ENCODE results near the gene DDN. TPM values are rescaled to one million over a fixed set of nuclear protein-coding genes. Genes with fewer than 3 reads are reported as not detected.

DDN gene
- total RNA-seq, 1 donor from 2014 or later = 0.44 TPM

GRCh38 chr12:48965298-48965838 is 33.8 kb downstream of the DDN start:
- Mint-ChIP-seq H3K27me3 (peaks cover 7% of the 10 kb centered on the region), H3K36me3 (ENCODE audit: low read depth) (no peaks in the 10 kb centered on the region), H3K4me3 (no peak overlapping the region), H3K9me3 (no peaks in the 10 kb centered on the region), H3K27ac (no peak overlapping the region), H3K4me1 (peaks cover 21% of the 10 kb centered on the region)
- ChIA-PET POLR2A (no interaction called here), CTCF (interaction anchor here (1.6 kb wide), 1 partner anchor 12 kb away, joined by 8 read pairs; the partner anchor contains the start of gene WNT1)
- DNase-seq (no peak), ATAC-seq (ENCODE audit: low read depth) (no peak)
- no peak for TF ChIP-seq CTCF (IDR thresholded peaks at IDR 0.05)
- intact Hi-C loops (cut with micrococcal nuclease) = no loop called here

- H3K4me1 Mint-ChIP-seq = peaks cover 17% of the 10 kb centered on the region
- intact Hi-C loops (cut with micrococcal nuclease) = no loop called here
- peaks cover 8% of the 10 kb centered on the region for H3K27me3 Mint-ChIP-seq
- no peak for DNase-seq
- H3K9me3 Mint-ChIP-seq = no peaks in the 10 kb centered on the region
- no peak for TF ChIP-seq CTCF (IDR thresholded peaks at IDR 0.05)
- POLR2A ChIA-PET = interaction anchor here (1.5 kb wide), 1 partner anchor 16 kb away, joined by 4 read pairs; the partner anchor contains the start of gene WNT1
- CTCF ChIA-PET = no interaction called here
- H3K4me3 Mint-ChIP-seq = no peak overlapping the region
- H3K36me3 Mint-ChIP-seq (ENCODE audit: low read depth) = peaks cover 6% of the 10 kb centered on the region
- ATAC-seq (ENCODE audit: low read depth) = no peak
- H3K27ac Mint-ChIP-seq = no peak overlapping the region
Measured at GRCh38 chr12:48961801-48962200, 37.4 kb downstream of the DDN start.

GRCh38 chr12:48961331-48961730 is 37.8 kb downstream of the DDN start:
- no peak for DNase-seq
- Mint-ChIP-seq H3K4me3 (no peak overlapping the region), H3K9me3 (no peaks in the 10 kb centered on the region), H3K27me3 (peaks cover 8% of the 10 kb centered on the region), H3K27ac (no peak overlapping the region), H3K4me1 (peaks cover 20% of the 10 kb centered on the region), H3K36me3 (ENCODE audit: low read depth) (peaks cover 10% of the 10 kb centered on the region)
- ChIA-PET POLR2A (interaction anchor here (1.5 kb wide), 1 partner anchor 17 kb away, joined by 4 read pairs; the partner anchor contains the start of gene WNT1), CTCF (no interaction called here)
- ATAC-seq (ENCODE audit: low read depth) = no peak
- intact Hi-C loops (cut with micrococcal nuclease) = no loop called here
- TF ChIP-seq CTCF (IDR thresholded peaks at IDR 0.05) = no peak

GRCh38 chr12:48960834-48961233 is 38.3 kb downstream of the DDN start:
- intact Hi-C loops (cut with micrococcal nuclease) = no loop called here
- CTCF ChIA-PET = no interaction called here
- no peak for TF ChIP-seq CTCF (IDR thresholded peaks at IDR 0.05)
- Mint-ChIP-seq H3K27me3 (peaks cover 8% of the 10 kb centered on the region), H3K4me3 (no peak overlapping the region), H3K4me1 (peaks cover 25% of the 10 kb centered on the region), H3K36me3 (ENCODE audit: low read depth) (peaks cover 12% of the 10 kb centered on the region), H3K27ac (no peak overlapping the region), H3K9me3 (no peaks in the 10 kb centered on the region)
- ATAC-seq (ENCODE audit: low read depth) = no peak
- POLR2A ChIA-PET = interaction anchor here (1.5 kb wide), 1 partner anchor 17 kb away, joined by 4 read pairs; the partner anchor contains the start of gene WNT1
- DNase-seq = no peak

- intact Hi-C loops (cut with micrococcal nuclease) = loop anchor here (10.0 kb wide), 1 partner anchor 243 kb away; the partner anchor contains the start of gene CCNT1
- Mint-ChIP-seq H3K4me3 (peak overlapping the region; percentile 99), H3K36me3 (ENCODE audit: low read depth) (peaks cover 18% of the 10 kb centered on the region), H3K4me1 (peaks cover 41% of the 10 kb centered on the region), H3K27me3 (peaks cover 8% of the 10 kb centered on the region), H3K27ac (peak overlapping the region; percentile 91), H3K9me3 (no peaks in the 10 kb centered on the region)
- POLR2A ChIA-PET = interaction anchor here (0.8 to 3.7 kb wide), 12 partner anchors 9 to 173 kb away, joined by 3 to 31 read pairs (median 6); partner anchors contain the start of genes DDX23, FKBP11, WNT1 and WNT10B
- CTCF ChIA-PET = interaction anchor here (0.8 to 2.8 kb wide), 6 partner anchors 11 to 62 kb away, joined by 3 to 13 read pairs (median 10); partner anchors contain the start of gene WNT1
- DNase-seq (no peak), ATAC-seq (ENCODE audit: low read depth) (no peak)
- no peak for TF ChIP-seq CTCF (IDR thresholded peaks at IDR 0.05)
Measured at GRCh38 chr12:48958049-48958388, 41.2 kb downstream of the DDN start.

Data from activated B cell treated with CpG ODN at 0.5 μM for 24 hours (primary cell).